OCI-LY7 (cell line): ENCODE results near the gene NCAM2.

Source experiments
- CTCF ChIP-seq: fragments of 200-600 bp; sonication (generic); conservative IDR thresholded peaks from 2 replicates; pipeline ENCODE4 v1.5.1; 2014; ENCODE audit warnings: mild to moderate bottlenecking, antibody characterized with exemption, low read length, moderate library complexity, mixed read lengths
- EZH2phosphoT487 ChIP-seq: fragments of 200-600 bp; sonication (generic); IDR thresholded peaks from 2 replicates; pipeline ENCODE4 v1.6.1; 2018; ENCODE audit warnings: low read depth, borderline replicate concordance, mild to moderate bottlenecking, mixed run types, antibody characterized with exemption, low read length, moderate library complexity, mixed read lengths

GRCh38 chr21:21204366-21204996, 206.3 kb downstream of the NCAM2 start:
- TF ChIP-seq CTCF: no peak
- TF ChIP-seq EZH2phosphoT487: no peak
